Liver (tissue), 3 donors: ENCODE data around the gene CREBZF.

ENCODE experiments used
- CTCF ChIP-seq: fragments of 150-350 bp; IDR thresholded peaks from 2 replicates; pipeline ENCODE4 v1.5.1; 2017; ENCODE audit warnings: improper control_type of control experiment, low read depth, low read length; ENCODE audit not compliant: missing input control
- EGR1 ChIP-seq, 2 donors: IDR thresholded peaks; 2 replicates each; pipeline ENCODE4 v1.6.1; 2016 to 2018; ENCODE audit warnings: antibody characterized with exemption in 2 of 2, low read depth in 2 of 2
- FOXA1 ChIP-seq: IDR thresholded peaks from 2 replicates; pipeline ENCODE4 v1.6.1; 2016; ENCODE audit warnings: antibody characterized with exemption
- MAX ChIP-seq: IDR thresholded peaks from 2 replicates; pipeline ENCODE4 v1.6.1; 2016; ENCODE audit warnings: antibody characterized with exemption
- NR2F2 ChIP-seq: IDR thresholded peaks from 2 replicates; pipeline ENCODE4 v1.6.1; 2016; ENCODE audit warnings: antibody characterized with exemption
- REST ChIP-seq: IDR thresholded peaks from 2 replicates; pipeline ENCODE4 v1.6.1; 2016; ENCODE audit warnings: antibody characterized with exemption, mild to moderate bottlenecking
- RXRA ChIP-seq, 2 donors: IDR thresholded peaks; 2 replicates each; pipeline ENCODE4 v1.6.1; 2017 to 2018; ENCODE audit warnings: antibody characterized with exemption in 2 of 2, mild to moderate bottlenecking in 1 of 2
- SP1 ChIP-seq: IDR thresholded peaks from 2 replicates; pipeline ENCODE4 v1.6.1; 2018; ENCODE audit warnings: antibody characterized with exemption, mild to moderate bottlenecking
- TAF1 ChIP-seq: conservative IDR thresholded peaks from 2 replicates; pipeline ENCODE4 v1.6.1; 2016; ENCODE audit warnings: antibody characterized with exemption, mild to moderate bottlenecking
- YY1 ChIP-seq: IDR thresholded peaks from 2 replicates; pipeline ENCODE4 v1.6.1; 2016; ENCODE audit warnings: antibody characterized with exemption, mild to moderate bottlenecking
- donor health status: healthy.
- donor health status: healthy.

GRCh38 chr11:85698195-85698594 lies 33.3 kb upstream of the CREBZF start:
- TF ChIP-seq REST: no peak
- no peak for TF ChIP-seq CTCF
- no peak for TF ChIP-seq RXRA (IDR thresholded peaks at IDR 0.05)
- no peak for TF ChIP-seq EGR1 (IDR thresholded peaks at IDR 0.05; ENCODE audit: low read depth in 2 of 2)
- TF ChIP-seq NR2F2: no peak
- TF ChIP-seq MAX: no peak
- no peak for TF ChIP-seq FOXA1
- TF ChIP-seq TAF1: no peak
- TF ChIP-seq YY1: no peak
- TF ChIP-seq SP1: no peak
